MM.1S (cell line): Measurements from ENCODE around the gene DHRS3.

ENCODE experiments used
- CTCF ChIP-seq: fragments of 300-600 bp; sonication (generic); IDR thresholded peaks from 2 replicates; pipeline ENCODE4 v1.5.1; 2016; ENCODE audit warnings: antibody characterized with exemption, low read length, mixed read lengths
- EZH2 ChIP-seq: fragments of 300-600 bp; sonication (generic); optimal IDR thresholded peaks from 2 replicates; pipeline ENCODE3; 2017; ENCODE audit warnings: low read depth, mild to moderate bottlenecking, antibody characterized with exemption, low read length, mixed read lengths

- TF ChIP-seq CTCF (no peak), EZH2 (no peak)
Measured at GRCh38 chr1:12581179-12581578, 36.8 kb downstream of the DHRS3 start.
